Tibial nerve (tissue), 4 donors: Measurements from ENCODE around the gene NIM1K. TPM values are rescaled to one million over a fixed set of nuclear protein-coding genes. Genes with fewer than 3 reads are reported as not detected.

ENCODE experiments used
- DNase-seq, 2 donors: peaks; one replicate each; pipeline ENCODE4 v3.0.0-alpha.2; 2019; ENCODE audit warnings: low spot score in 2 of 2
- H3K27ac ChIP-seq, 4 donors: fragments of 200-600 bp; sonication (generic) in 3 of 4; one replicate each; pipeline ENCODE4 v1.5.1; 2017 to 2019; ENCODE audit warnings: mild to moderate bottlenecking in 1 of 4
- H3K27me3 ChIP-seq, 2 donors: fragments of 200-600 bp; sonication (generic) in 1 of 2; one replicate each; pipeline versions ENCODE4 v1.5.1 to v1.6.0; 2017 to 2019
- H3K36me3 ChIP-seq, 3 donors: fragments of 200-600 bp; sonication (generic); one replicate each; pipeline ENCODE4 v1.5.1; 2018 to 2019
- H3K4me1 ChIP-seq, 4 donors: fragments of 200-600 bp; sonication (generic) in 3 of 4; one replicate each; pipeline ENCODE4 v1.5.1; 2017 to 2019
- H3K4me3 ChIP-seq, 4 donors: fragments of 200-600 bp; sonication (generic) in 3 of 4; one replicate each; pipeline ENCODE4 v1.5.1; 2017 to 2019; ENCODE audit warnings: mild to moderate bottlenecking in 1 of 4, moderate library complexity in 1 of 4
- H3K9me3 ChIP-seq, 4 donors: fragments of 200-600 bp; sonication (generic) in 3 of 4; one replicate each; pipeline ENCODE4 v1.5.1; 2017 to 2019
- EP300 ChIP-seq, 2 donors: sonication (generic); formaldehyde crosslinking; IDR thresholded peaks; one replicate each; pipeline ENCODE4 v1.6.1; 2017; ENCODE audit warnings: antibody characterized with exemption in 2 of 2, mild to moderate bottlenecking in 1 of 2
- POLR2A ChIP-seq, 2 donors: fragments of 450-650 bp; IDR thresholded peaks; one replicate each; pipeline ENCODE4 v1.6.1; 2017; ENCODE audit warnings: antibody characterized with exemption in 2 of 2, mild to moderate bottlenecking in 2 of 2, moderate library complexity in 2 of 2
- WGBS, 2 donors: methylation state at CpG; one replicate each; pipeline ENCODE4 v1.1.5; 2018; 5-methylcytosine and 5-hydroxymethylcytosine counted together
- total RNA-seq, 4 donors: library from RNA; depleted of rRNA; stranded (reverse); fragments of >200 nt; gene quantifications; one replicate each; pipeline ENCODE4 v1.1.0, GENCODE V29; 2016
- TF ChIP-seq, protein P1 (sequence below), 5 experiments: fragments of 200-600 bp in 3 of 5; fragments of 450-650 bp in 2 of 5; sonication (generic) in 3 of 5; IDR thresholded peaks; one replicate each; pipeline ENCODE4 v1.5.1; 2016 to 2019; ENCODE audit warnings: antibody characterized with exemption in 5 of 5, mild to moderate bottlenecking in 3 of 5, moderate library complexity in 2 of 5

The NIM1K gene
- total RNA-seq, 4 donors from 2014 or later, result 2.0 to 4.8 (median 3.6) TPM

DNA sequence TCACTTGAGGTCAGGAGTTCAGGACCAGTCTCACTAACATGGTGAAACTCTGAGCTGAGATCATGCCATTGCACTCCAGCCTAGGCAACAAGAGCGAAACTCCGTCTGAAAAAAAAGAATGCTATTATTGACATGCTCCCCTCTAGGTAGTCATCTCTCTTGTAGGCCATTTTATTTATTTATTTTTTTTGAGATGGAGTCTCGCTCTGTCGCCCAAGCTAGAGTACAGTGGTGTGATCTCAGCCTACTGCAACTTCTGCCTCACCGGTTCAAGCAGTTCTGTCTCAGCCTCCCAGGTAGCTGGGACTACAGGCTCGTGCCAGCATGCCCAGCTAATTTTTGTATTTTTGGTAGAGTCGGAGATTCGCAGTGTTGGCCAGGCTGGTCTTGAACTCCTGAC lies 20.6 kb upstream of the NIM1K start:
- Histone ChIP-seq H3K27ac (no peak overlapping the region), H3K36me3 (peaks cover 0 to 62% (median 5%) of the 10 kb centered on the region in 3 donors), H3K9me3 (no peaks in the 10 kb centered on the region), H3K27me3 (no peaks in the 10 kb centered on the region), H3K4me3 (no peak overlapping the region), H3K4me1 (no peaks in the 10 kb centered on the region)
- no peak for DNase-seq
- TF ChIP-seq, protein P1, sequence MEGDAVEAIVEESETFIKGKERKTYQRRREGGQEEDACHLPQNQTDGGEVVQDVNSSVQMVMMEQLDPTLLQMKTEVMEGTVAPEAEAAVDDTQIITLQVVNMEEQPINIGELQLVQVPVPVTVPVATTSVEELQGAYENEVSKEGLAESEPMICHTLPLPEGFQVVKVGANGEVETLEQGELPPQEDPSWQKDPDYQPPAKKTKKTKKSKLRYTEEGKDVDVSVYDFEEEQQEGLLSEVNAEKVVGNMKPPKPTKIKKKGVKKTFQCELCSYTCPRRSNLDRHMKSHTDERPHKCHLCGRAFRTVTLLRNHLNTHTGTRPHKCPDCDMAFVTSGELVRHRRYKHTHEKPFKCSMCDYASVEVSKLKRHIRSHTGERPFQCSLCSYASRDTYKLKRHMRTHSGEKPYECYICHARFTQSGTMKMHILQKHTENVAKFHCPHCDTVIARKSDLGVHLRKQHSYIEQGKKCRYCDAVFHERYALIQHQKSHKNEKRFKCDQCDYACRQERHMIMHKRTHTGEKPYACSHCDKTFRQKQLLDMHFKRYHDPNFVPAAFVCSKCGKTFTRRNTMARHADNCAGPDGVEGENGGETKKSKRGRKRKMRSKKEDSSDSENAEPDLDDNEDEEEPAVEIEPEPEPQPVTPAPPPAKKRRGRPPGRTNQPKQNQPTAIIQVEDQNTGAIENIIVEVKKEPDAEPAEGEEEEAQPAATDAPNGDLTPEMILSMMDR (IDR thresholded peaks at IDR 0.05), result no peak
- no peak for TF ChIP-seq POLR2A (IDR thresholded peaks at IDR 0.05)
- no peak for TF ChIP-seq EP300 (IDR thresholded peaks at IDR 0.05)
- WGBS, 2 donors, result 97 to 99% methylated on average over 8 of the region's 8 CpGs

DNA sequence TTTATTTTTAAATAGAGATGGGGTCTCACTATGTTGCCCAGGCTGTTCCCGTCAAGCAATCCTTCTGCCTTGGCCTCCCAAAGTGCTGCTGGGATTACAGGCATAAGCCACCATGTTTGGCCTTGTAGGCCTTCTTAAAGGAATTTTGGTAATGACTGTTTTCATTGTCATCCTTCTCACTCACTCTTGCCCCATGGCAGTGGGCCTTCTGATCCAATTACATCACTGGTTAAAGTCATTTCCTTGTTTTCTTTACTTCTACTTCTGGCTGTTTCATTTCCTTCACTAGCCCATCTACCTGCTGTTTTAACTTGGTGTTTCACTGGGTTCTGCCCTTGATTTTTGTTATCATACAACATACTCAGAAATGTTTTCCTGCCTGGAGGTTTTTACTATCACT lies 20.1 kb upstream of the NIM1K start:
- TF ChIP-seq EP300 (IDR thresholded peaks at IDR 0.05) (no peak), POLR2A (IDR thresholded peaks at IDR 0.05) (no peak)
- TF ChIP-seq, protein P1 (IDR thresholded peaks at IDR 0.05), result no peak
- 100% methylated on average over 1 of the region's 1 CpG for WGBS, 2 donors
- no peaks in the 10 kb centered on the region for H3K9me3 ChIP-seq
- H3K4me3 ChIP-seq, result no peak overlapping the region
- H3K4me1 ChIP-seq, result no peaks in the 10 kb centered on the region
- no peak for DNase-seq
- H3K36me3 ChIP-seq, result peaks cover 0 to 62% (median 5%) of the 10 kb centered on the region in 3 donors
- H3K27me3 ChIP-seq, result no peaks in the 10 kb centered on the region
- no peak overlapping the region for H3K27ac ChIP-seq

DNA sequence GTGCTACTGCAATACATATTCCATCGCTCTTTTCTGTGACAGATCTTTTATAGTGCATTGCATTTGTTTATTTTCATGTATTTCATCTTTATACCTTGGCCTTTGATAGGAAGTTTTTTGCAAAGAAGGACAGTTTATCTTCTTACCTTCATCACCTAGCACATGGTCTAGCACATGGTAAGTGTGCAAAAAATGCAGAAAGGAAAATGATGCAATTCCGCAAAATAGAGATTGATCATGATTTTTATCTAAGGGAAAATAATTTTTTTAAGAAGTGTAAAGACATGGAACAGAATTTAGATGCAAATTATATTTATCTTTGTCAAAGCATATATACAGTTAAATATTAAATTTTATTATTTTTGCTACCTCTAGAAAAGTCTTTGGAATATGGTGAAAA lies 19.2 kb upstream of the NIM1K start:
- H3K4me1 ChIP-seq, result no peaks in the 10 kb centered on the region
- peaks cover 0 to 64% (median 5%) of the 10 kb centered on the region in 3 donors for H3K36me3 ChIP-seq
- H3K27me3 ChIP-seq, result no peaks in the 10 kb centered on the region
- no peak for DNase-seq
- TF ChIP-seq, protein P1 (IDR thresholded peaks at IDR 0.05), result no peak
- TF ChIP-seq POLR2A (IDR thresholded peaks at IDR 0.05), result no peak
- TF ChIP-seq EP300 (IDR thresholded peaks at IDR 0.05), result no peak
- no peak overlapping the region for H3K4me3 ChIP-seq
- 98 to 100% methylated on average over 2 of the region's 2 CpGs for WGBS, 2 donors
- no peak overlapping the region for H3K27ac ChIP-seq
- H3K9me3 ChIP-seq, result no peaks in the 10 kb centered on the region

DNA sequence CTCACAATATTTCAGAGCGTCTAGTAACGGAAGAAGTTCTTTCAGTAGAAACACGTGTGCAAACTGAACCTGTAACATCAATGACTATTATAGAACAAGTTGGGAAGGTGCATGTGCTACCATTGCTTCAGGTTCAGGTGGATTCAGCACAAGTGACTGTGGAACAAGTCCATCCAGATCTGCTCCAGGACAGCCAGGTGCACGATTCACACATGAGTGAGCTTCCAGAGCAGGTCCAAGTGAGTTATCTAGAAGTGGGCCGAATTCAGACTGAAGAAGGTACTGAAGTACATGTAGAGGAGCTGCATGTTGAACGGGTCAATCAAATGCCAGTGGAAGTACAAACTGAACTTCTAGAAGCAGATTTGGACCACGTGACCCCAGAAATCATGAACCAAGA lies 17.4 kb upstream of the NIM1K start:
- Histone ChIP-seq H3K4me3 (no peak overlapping the region), H3K27ac (no peak overlapping the region), H3K27me3 (no peaks in the 10 kb centered on the region), H3K9me3 (no peaks in the 10 kb centered on the region), H3K36me3 (peaks cover 0 to 55% (median 5%) of the 10 kb centered on the region in 3 donors), H3K4me1 (no peaks in the 10 kb centered on the region)
- 96 to 97% methylated on average over 7 of the region's 7 CpGs for WGBS, 2 donors
- TF ChIP-seq, protein P1 (IDR thresholded peaks at IDR 0.05), result no peak
- TF ChIP-seq EP300 (IDR thresholded peaks at IDR 0.05) (no peak), POLR2A (IDR thresholded peaks at IDR 0.05) (no peak)
- DNase-seq, result no peak

GRCh38 chr5:43179836-43180235 lies 12.2 kb upstream of the NIM1K start:
- H3K4me1 ChIP-seq, result no peaks in the 10 kb centered on the region
- 88 to 91% methylated on average over 7 of the region's 7 CpGs for WGBS, 2 donors
- no peaks in the 10 kb centered on the region for H3K27me3 ChIP-seq
- peaks cover 0 to 43% (median 1%) of the 10 kb centered on the region in 3 donors for H3K36me3 ChIP-seq
- DNase-seq, result no peak
- H3K9me3 ChIP-seq, result no peaks in the 10 kb centered on the region
- TF ChIP-seq, protein P1 (IDR thresholded peaks at IDR 0.05), result no peak
- TF ChIP-seq EP300 (IDR thresholded peaks at IDR 0.05), result no peak
- no peak for TF ChIP-seq POLR2A (IDR thresholded peaks at IDR 0.05)
- no peak overlapping the region for H3K4me3 ChIP-seq
- H3K27ac ChIP-seq, result no peak overlapping the region
